Fibroblast of pulmonary artery (primary cell): ENCODE measurements around the gene NTNG2.

ENCODE experiments used
- DNase-seq: peaks from one replicate; pipeline ENCODE4 v3.0.0-alpha.2; 2010; ENCODE audit warnings: low read depth
- H3K4me3 ChIP-seq: replicated peaks from 2 replicates; pipeline ENCODE4 v1.5.1; 2011; ENCODE audit warnings: low read depth, mild to moderate bottlenecking, control low read depth, low read length, moderate library complexity
- TF ChIP-seq, protein P1 (sequence below): IDR thresholded peaks from 2 replicates; pipeline ENCODE4 v1.5.1; 2011; ENCODE audit warnings: mild to moderate bottlenecking, control low read depth, low read length, inconsistent platforms; ENCODE audit errors: missing control alignments

NTNG2 gene

DNA sequence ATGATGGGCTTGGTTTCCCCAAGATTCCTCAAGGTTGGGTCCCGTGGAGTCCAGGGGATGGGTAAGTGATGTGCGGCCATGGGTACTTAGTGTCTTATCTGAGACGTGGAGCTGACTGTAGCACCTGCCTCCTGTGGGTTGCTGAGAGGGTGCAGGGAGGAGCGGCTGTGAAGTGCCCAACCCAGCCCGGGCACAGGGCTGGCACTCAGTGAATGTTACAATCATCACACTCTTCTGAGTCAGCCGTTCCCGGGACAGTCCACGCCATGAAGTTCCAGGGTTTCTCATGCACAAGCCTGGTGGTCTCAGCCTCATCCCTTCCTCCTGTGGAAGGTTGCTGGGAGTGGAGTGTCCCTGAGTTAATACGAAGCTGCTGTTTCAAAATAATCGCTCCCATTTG is 29.1 kb downstream of the NTNG2 start:
- no peak overlapping the region for H3K4me3 ChIP-seq
- DNase-seq, result no peak
- TF ChIP-seq, protein P1, sequence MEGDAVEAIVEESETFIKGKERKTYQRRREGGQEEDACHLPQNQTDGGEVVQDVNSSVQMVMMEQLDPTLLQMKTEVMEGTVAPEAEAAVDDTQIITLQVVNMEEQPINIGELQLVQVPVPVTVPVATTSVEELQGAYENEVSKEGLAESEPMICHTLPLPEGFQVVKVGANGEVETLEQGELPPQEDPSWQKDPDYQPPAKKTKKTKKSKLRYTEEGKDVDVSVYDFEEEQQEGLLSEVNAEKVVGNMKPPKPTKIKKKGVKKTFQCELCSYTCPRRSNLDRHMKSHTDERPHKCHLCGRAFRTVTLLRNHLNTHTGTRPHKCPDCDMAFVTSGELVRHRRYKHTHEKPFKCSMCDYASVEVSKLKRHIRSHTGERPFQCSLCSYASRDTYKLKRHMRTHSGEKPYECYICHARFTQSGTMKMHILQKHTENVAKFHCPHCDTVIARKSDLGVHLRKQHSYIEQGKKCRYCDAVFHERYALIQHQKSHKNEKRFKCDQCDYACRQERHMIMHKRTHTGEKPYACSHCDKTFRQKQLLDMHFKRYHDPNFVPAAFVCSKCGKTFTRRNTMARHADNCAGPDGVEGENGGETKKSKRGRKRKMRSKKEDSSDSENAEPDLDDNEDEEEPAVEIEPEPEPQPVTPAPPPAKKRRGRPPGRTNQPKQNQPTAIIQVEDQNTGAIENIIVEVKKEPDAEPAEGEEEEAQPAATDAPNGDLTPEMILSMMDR, result no peak

- H3K4me3 ChIP-seq, result no peak overlapping the region
- TF ChIP-seq, protein P1, result no peak
- DNase-seq, result no peak
These were observed 30.9 kb downstream of the NTNG2 start for GRCh38 chr9:132192728-132193127.

DNA sequence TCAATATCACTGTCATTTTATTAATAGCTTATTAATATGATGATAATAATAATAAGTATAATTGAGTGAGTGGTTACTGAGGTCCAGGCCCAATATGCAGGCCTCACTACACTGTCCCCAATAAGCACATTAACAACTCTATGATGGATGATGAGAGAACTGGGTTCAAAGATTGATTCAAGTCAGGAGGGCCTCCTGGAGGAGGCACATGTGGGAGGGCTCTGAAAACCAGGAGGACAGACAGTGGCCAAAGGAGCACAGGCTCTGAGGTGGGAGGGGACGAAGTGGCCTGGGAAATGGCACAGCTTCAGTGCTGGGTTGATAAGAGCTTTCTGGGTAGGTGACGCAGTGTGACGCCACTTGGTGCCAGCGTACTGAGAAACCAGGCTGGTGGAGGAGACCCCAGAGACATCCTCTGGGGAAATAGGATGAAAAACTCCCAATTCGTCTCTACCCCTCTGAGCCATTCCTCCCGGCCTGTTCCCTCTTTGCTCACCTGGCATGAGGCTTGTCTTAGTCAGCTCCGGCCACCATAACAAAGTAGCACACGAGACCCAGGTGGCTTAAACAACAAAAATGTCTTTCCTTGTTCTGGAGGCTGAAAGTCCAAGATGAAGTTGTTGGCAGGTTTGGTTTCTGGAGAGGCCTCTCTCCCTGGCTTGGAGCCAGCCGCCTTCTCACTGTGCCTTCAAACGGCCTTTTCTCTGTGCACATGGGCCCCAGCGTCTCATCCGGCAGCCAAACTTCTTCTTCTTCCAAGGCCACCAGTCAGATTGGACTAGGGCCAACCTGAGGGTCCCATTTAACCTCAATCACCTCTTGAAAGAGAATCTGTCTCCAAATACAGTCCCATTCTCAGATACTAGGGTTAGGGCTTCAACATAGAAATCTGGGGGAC is 31.6 kb downstream of the NTNG2 start:
- TF ChIP-seq, protein P1, result no peak

DNA sequence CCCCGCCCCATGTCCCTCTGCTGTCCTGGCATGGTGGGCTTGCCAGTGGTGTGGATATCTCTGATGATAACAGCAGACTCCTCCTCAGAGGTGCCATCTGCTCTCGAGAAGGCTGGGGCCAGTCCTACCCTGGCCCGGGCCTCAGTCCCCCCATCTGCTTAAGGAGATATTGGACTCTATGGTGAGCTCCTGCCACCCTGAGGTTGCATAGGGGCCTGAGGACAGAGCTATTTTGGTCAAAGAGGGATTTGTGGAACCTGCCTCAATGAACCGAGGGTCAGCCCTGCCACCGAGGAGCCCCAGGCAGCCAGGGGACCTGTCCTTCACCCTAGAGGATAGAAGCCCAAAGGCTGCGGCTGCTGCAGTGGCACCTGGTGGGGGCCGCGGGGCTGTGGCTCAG is 32.6 kb downstream of the NTNG2 start:
- TF ChIP-seq, protein P1, result no peak
- H3K4me3 ChIP-seq, result no peak overlapping the region
- no peak for DNase-seq

More for the DNA sequence above, 31.6 kb downstream of the NTNG2 start:
- DNase-seq, result no peak
- no peak overlapping the region for H3K4me3 ChIP-seq

GRCh38 chr9:132197315-132197714 is 35.5 kb downstream of the NTNG2 start:
- TF ChIP-seq, protein P1, result no peak
- H3K4me3 ChIP-seq, result no peak overlapping the region

GRCh38 chr9:132197856-132198550 is 36.1 kb downstream of the NTNG2 start:
- TF ChIP-seq, protein P1, result no peak
- no peak for DNase-seq
- no peak overlapping the region for H3K4me3 ChIP-seq

More at GRCh38 chr9:132197315-132197714, 35.5 kb downstream of the NTNG2 start:
- no peak for DNase-seq
